Suprapubic skin (tissue), 4 donors: ENCODE results near the gene CLDN11. TPM values are rescaled to one million over a fixed set of nuclear protein-coding genes. Genes with fewer than 3 reads are reported as not detected.

Source experiments
- DNase-seq, 2 donors: peaks; one replicate each; pipeline ENCODE4 v3.0.0-alpha.2; 2019; ENCODE audit warnings: low spot score in 2 of 2
- H3K27ac ChIP-seq: fragments of 200-600 bp; sonication (generic); one replicate; pipeline ENCODE4 v1.5.1; 2019
- H3K27me3 ChIP-seq: fragments of 200-600 bp; sonication (generic); one replicate; pipeline ENCODE4 v1.5.1; 2019
- H3K36me3 ChIP-seq: fragments of 200-600 bp; sonication (generic); one replicate; pipeline ENCODE4 v1.5.1; 2019
- H3K4me1 ChIP-seq: fragments of 200-600 bp; sonication (generic); one replicate; pipeline ENCODE4 v1.5.1; 2019
- H3K4me3 ChIP-seq: fragments of 200-600 bp; sonication (generic); one replicate; pipeline ENCODE4 v1.5.1; 2019; ENCODE audit warnings: mild to moderate bottlenecking
- H3K9me3 ChIP-seq: fragments of 200-600 bp; sonication (generic); one replicate; pipeline ENCODE4 v1.5.1; 2019
- EP300 ChIP-seq: sonication (generic); formaldehyde crosslinking; IDR thresholded peaks from one replicate; pipeline ENCODE4 v1.6.1; 2017; ENCODE audit warnings: antibody characterized with exemption
- POLR2A ChIP-seq, 2 donors: fragments of 450-650 bp; IDR thresholded peaks; one replicate each; pipeline ENCODE4 v1.6.1; 2017; ENCODE audit warnings: antibody characterized with exemption in 2 of 2, mild to moderate bottlenecking in 2 of 2, moderate library complexity in 2 of 2
- POLR2AphosphoS5 ChIP-seq, 3 donors: sonication (generic); formaldehyde crosslinking; IDR thresholded peaks; one replicate each; pipeline ENCODE4 v1.6.1; 2017; ENCODE audit warnings: antibody characterized with exemption in 3 of 3
- WGBS: methylation state at CpG from one replicate; pipeline ENCODE4 v1.1.5; 2018; 5-methylcytosine and 5-hydroxymethylcytosine counted together
- total RNA-seq, 4 donors: library from RNA; depleted of rRNA; stranded (reverse); fragments of >200 nt; gene quantifications; one replicate each; pipeline ENCODE4 v1.1.0, GENCODE V29; 2016
- TF ChIP-seq, protein P1 (sequence below), 2 donors: fragments of 200-600 bp in 1 of 2; fragments of 450-650 bp in 1 of 2; sonication (generic) in 1 of 2; IDR thresholded peaks; one replicate each; pipeline ENCODE4 v1.5.1; 2016 to 2019; ENCODE audit warnings: antibody characterized with exemption in 2 of 2, mild to moderate bottlenecking in 1 of 2, moderate library complexity in 1 of 2

CLDN11 gene
- total RNA-seq, 4 donors from 2014 or later, result 2.1 to 6.4 (median 3.6) TPM

DNA sequence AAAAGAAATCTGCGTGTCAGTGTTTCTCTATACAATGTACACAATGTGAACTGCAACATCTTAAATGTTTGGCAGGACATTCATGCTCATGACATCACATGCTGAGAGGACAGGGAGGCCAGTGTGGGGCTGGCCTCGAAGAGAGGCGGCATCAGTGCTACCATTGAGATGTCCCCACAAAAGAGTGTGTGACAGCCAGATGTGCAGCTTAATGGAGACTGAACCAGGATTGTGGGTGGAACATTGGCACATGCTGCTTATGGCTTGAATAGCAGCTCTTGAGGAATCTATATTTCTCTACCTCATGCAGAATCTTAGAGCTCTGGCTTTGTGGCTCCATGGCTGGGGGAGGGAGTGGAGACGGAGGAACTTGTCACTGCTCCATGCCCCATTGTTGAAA is 18.5 kb downstream of the CLDN11 start:
- Histone ChIP-seq H3K4me3 (no peak overlapping the region), H3K4me1 (no peaks in the 10 kb centered on the region), H3K27ac (no peak overlapping the region), H3K36me3 (no peaks in the 10 kb centered on the region), H3K27me3 (no peaks in the 10 kb centered on the region), H3K9me3 (no peaks in the 10 kb centered on the region)
- no peak for TF ChIP-seq POLR2A (IDR thresholded peaks at IDR 0.05)
- no peak for TF ChIP-seq EP300
- no peak for TF ChIP-seq POLR2AphosphoS5 (IDR thresholded peaks at IDR 0.05)
- TF ChIP-seq, protein P1, sequence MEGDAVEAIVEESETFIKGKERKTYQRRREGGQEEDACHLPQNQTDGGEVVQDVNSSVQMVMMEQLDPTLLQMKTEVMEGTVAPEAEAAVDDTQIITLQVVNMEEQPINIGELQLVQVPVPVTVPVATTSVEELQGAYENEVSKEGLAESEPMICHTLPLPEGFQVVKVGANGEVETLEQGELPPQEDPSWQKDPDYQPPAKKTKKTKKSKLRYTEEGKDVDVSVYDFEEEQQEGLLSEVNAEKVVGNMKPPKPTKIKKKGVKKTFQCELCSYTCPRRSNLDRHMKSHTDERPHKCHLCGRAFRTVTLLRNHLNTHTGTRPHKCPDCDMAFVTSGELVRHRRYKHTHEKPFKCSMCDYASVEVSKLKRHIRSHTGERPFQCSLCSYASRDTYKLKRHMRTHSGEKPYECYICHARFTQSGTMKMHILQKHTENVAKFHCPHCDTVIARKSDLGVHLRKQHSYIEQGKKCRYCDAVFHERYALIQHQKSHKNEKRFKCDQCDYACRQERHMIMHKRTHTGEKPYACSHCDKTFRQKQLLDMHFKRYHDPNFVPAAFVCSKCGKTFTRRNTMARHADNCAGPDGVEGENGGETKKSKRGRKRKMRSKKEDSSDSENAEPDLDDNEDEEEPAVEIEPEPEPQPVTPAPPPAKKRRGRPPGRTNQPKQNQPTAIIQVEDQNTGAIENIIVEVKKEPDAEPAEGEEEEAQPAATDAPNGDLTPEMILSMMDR (IDR thresholded peaks at IDR 0.05), result no peak
- 65% methylated on average over 4 of the region's 4 CpGs for WGBS
- DNase-seq, result no peak

DNA sequence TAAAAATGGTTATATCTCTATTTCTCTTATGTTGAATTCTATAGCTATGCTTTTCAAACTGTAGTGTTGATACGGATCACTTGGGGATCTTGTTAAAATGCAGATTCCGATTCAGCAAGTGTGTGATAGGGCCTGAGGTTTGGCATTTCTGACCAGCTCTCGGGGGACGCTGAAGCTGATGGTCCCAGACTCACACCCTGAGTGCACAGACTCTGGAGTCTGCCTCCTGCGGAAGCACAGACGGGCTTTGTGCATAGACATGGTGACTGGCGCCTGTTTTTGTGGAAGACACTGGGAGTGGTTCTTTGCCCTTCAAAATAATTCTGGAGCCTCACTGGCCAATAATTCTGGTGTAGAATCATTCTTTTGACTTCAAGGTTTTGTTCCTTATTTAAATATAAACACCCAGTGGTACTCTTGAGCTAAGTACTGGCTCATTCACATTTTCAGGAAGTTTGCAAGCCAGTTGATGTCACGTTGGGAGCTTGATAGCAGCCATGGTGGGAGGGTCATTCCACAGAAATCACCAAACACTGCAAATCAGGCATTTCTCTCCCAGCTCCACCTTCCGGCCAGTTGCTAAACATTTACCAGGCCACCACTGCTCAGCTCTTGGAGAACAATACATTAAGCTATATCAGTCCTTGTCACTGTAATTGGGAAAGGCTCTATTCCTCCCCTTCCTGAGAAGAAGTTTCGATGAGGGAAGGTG is 19.2 kb downstream of the CLDN11 start:
- H3K36me3 ChIP-seq, result no peaks in the 10 kb centered on the region
- 81% methylated on average over 10 of the region's 10 CpGs for WGBS
- no peak for DNase-seq
- no peak overlapping the region for H3K27ac ChIP-seq
- no peak overlapping the region for H3K4me3 ChIP-seq
- H3K4me1 ChIP-seq, result no peaks in the 10 kb centered on the region
- TF ChIP-seq, protein P1 (IDR thresholded peaks at IDR 0.05), result no peak
- no peak for TF ChIP-seq POLR2AphosphoS5 (IDR thresholded peaks at IDR 0.05)
- TF ChIP-seq POLR2A (IDR thresholded peaks at IDR 0.05), result no peak
- TF ChIP-seq EP300, result no peak
- H3K27me3 ChIP-seq, result no peaks in the 10 kb centered on the region
- no peaks in the 10 kb centered on the region for H3K9me3 ChIP-seq

DNA sequence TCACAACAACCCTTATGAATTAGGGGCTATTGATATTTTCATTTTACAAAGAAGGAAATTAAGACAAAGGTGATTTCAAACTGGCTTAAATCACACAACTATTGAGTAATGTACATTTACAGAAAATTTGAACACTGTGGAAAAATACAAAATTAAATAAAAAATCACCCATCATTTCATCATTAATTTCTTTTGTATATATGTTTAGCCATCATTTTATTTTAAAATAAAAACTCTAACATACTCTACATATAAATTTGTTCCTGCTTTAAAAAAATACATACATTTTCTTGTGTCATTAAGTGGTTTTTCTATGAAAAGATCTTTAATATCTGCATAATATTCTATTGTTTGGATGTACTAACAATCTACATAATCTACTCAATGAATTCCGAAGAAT is 20.2 kb downstream of the CLDN11 start:
- H3K27ac ChIP-seq, result no peak overlapping the region
- no peak for TF ChIP-seq POLR2A (IDR thresholded peaks at IDR 0.05)
- TF ChIP-seq, protein P1 (IDR thresholded peaks at IDR 0.05), result no peak
- TF ChIP-seq EP300, result no peak
- no peak for TF ChIP-seq POLR2AphosphoS5 (IDR thresholded peaks at IDR 0.05)
- 96% methylated on average over 1 of the region's 1 CpG for WGBS

DNA sequence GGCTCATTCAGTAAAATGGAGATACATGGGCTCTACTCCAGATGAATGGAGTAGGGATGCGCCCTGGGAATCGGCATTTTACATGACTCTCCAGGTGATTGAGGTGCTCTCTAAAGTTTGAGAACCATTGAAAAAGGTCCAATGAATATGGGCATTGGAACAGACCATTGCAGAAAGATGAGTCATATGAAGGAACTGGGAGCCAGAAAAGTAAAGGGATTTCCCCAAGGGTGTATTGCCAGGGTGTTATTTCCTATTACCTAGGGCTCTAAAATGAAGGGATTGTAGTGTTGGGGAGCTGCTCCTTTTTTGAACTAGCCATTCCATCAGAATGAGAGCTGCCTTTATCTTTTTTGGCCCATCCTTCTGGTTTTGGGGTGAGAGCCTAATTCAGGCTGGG is 21.7 kb downstream of the CLDN11 start:
- H3K9me3 ChIP-seq, result no peaks in the 10 kb centered on the region
- no peak overlapping the region for H3K27ac ChIP-seq
- H3K4me1 ChIP-seq, result no peaks in the 10 kb centered on the region
- no peak overlapping the region for H3K4me3 ChIP-seq
- no peaks in the 10 kb centered on the region for H3K36me3 ChIP-seq
- WGBS, result 68% methylated on average over 2 of the region's 2 CpGs
- DNase-seq, result no peak
- TF ChIP-seq POLR2A (IDR thresholded peaks at IDR 0.05) (no peak), EP300 (no peak), POLR2AphosphoS5 (IDR thresholded peaks at IDR 0.05) (no peak)
- TF ChIP-seq, protein P1 (IDR thresholded peaks at IDR 0.05), result no peak
- H3K27me3 ChIP-seq, result no peaks in the 10 kb centered on the region

More for the DNA sequence above, 20.2 kb downstream of the CLDN11 start:
- Histone ChIP-seq H3K36me3 (no peaks in the 10 kb centered on the region), H3K9me3 (no peaks in the 10 kb centered on the region), H3K4me3 (no peak overlapping the region), H3K27me3 (no peaks in the 10 kb centered on the region), H3K4me1 (no peaks in the 10 kb centered on the region)
- DNase-seq, result no peak

DNA sequence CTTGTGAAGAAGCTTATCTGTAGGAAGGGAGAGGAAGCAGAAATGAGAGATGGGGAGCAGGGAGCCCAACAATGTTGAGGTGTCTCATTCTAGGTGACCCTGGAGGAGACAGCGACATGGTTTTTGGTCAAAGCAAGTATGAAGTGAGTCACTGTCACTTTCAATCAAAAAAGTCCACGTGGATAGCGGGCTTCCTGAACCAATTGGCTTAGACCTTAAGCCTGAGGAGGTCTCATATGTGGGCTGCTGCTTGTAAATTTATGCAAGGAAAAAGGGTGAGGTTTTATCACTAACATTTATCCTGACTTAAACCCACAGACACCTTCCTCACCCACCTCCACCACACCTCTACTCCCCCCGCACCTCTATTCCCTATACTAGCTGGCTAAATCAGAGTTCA is 22.7 kb downstream of the CLDN11 start:
- Histone ChIP-seq H3K4me3 (no peak overlapping the region), H3K9me3 (no peaks in the 10 kb centered on the region), H3K27me3 (no peaks in the 10 kb centered on the region), H3K4me1 (no peaks in the 10 kb centered on the region), H3K36me3 (no peaks in the 10 kb centered on the region), H3K27ac (no peak overlapping the region)
- DNase-seq, result no peak
- WGBS, result 89% methylated on average over 4 of the region's 4 CpGs
- TF ChIP-seq POLR2AphosphoS5 (IDR thresholded peaks at IDR 0.05), result no peak
- no peak for TF ChIP-seq POLR2A (IDR thresholded peaks at IDR 0.05)
- TF ChIP-seq, protein P1 (IDR thresholded peaks at IDR 0.05), result no peak
- TF ChIP-seq EP300, result no peak
